Fibroblast of lung (primary cell): ENCODE results near the gene MYOZ3. TPM values are rescaled to one million over a fixed set of nuclear protein-coding genes. Genes with fewer than 3 reads are reported as not detected.

Experiments used
- DNase-seq, 2 donors: peaks; one replicate each; pipeline versions ENCODE4 v3.0.0 to v3.0.0-alpha.2; 2010; ENCODE audit warnings: low read depth in 2 of 2
- H2AFZ ChIP-seq: 2 replicates; pipeline ENCODE4 v1.5.1; 2012; ENCODE audit warnings: low read length, control low read depth, inconsistent platforms
- H3K27ac ChIP-seq: 2 replicates; pipeline ENCODE4 v1.5.1; 2011; ENCODE audit warnings: low read length, control low read depth; ENCODE audit not compliant: insufficient read depth
- H3K27me3 ChIP-seq: 2 replicates; pipeline ENCODE4 v1.5.1; 2011; ENCODE audit warnings: mild to moderate bottlenecking, low read length; ENCODE audit not compliant: control insufficient read depth, insufficient read depth
- H3K36me3 ChIP-seq: 2 replicates; pipeline ENCODE4 v1.5.1; 2011; ENCODE audit warnings: low read length; ENCODE audit not compliant: control insufficient read depth, insufficient read depth
- H3K4me1 ChIP-seq: 2 replicates; pipeline ENCODE4 v1.5.1; 2011; ENCODE audit warnings: low read length; ENCODE audit not compliant: control insufficient read depth, insufficient read depth; ENCODE audit errors: extremely low read depth
- H3K4me2 ChIP-seq: 2 replicates; pipeline ENCODE4 v1.5.1; 2011; ENCODE audit warnings: low read length, control low read depth; ENCODE audit not compliant: insufficient read depth; ENCODE audit errors: extremely low read depth
- H3K4me3 ChIP-seq, 4 experiments: fragments of 200-600 bp in 1 of 4; sonication (generic) in 1 of 4; replicated peaks in 1 of 4; 2 replicates each; pipeline ENCODE4 v1.5.1; 2011 to 2016; ENCODE audit warnings: low read length in 4 of 4, low read depth in 3 of 4, mild to moderate bottlenecking in 3 of 4, control low read depth in 2 of 4, inconsistent platforms in 1 of 4, mixed read lengths in 1 of 4; ENCODE audit not compliant: insufficient read depth in 1 of 4; ENCODE audit errors: control extremely low read depth in 1 of 4
- H3K79me2 ChIP-seq: 2 replicates; pipeline ENCODE4 v1.5.1; 2012; ENCODE audit warnings: mild to moderate bottlenecking, low read length, inconsistent platforms; ENCODE audit not compliant: control insufficient read depth, insufficient read depth
- H3K9ac ChIP-seq: 2 replicates; pipeline ENCODE4 v1.5.1; 2011; ENCODE audit warnings: mild to moderate bottlenecking, low read length, control low read depth; ENCODE audit not compliant: insufficient read depth
- H3K9me3 ChIP-seq: 2 replicates; pipeline ENCODE4 v1.5.1; 2012; ENCODE audit warnings: low read depth, low read length; ENCODE audit not compliant: control insufficient read depth, insufficient read depth
- H4K20me1 ChIP-seq: 2 replicates; pipeline ENCODE4 v1.5.1; 2011; ENCODE audit warnings: low read length; ENCODE audit not compliant: control insufficient read depth, insufficient read depth; ENCODE audit errors: extremely low read depth
- CTCF ChIP-seq, 2 donors: IDR thresholded peaks in 1 of 2; conservative IDR thresholded peaks in 1 of 2; 1 replicate in 1 of 2; 2 replicates in 1 of 2; pipeline ENCODE4 v1.5.1; 2011 to 2012; ENCODE audit warnings: low read length in 2 of 2, control low read depth in 1 of 2, inconsistent platforms in 1 of 2, low read depth in 1 of 2, mild to moderate bottlenecking in 1 of 2
- EZH2 ChIP-seq: IDR thresholded peaks from 2 replicates; pipeline ENCODE4 v1.5.1; 2012; ENCODE audit warnings: low read length, control low read depth, mild to moderate bottlenecking; ENCODE audit errors: missing control alignments
- polyA plus RNA-seq, 2 donors: library from polyadenylated mRNA; depleted of rRNA in 1 of 2; stranded (reverse) in 1 of 2; unstranded in 1 of 2; fragments of >200 nt; gene quantifications; 2 replicates each; pipeline ENCODE4 v1.2.1, GENCODE V29; 2011 to 2012; ENCODE audit warnings: missing spikeins in 1 of 2
- total RNA-seq: library from RNA; depleted of rRNA; stranded (reverse); fragments of >200 nt; gene quantifications from 2 replicates; pipeline ENCODE4 v1.2.1, GENCODE V29; 2014

The MYOZ3 gene
- total and polyA plus RNA-seq, 2 donors (not counting 1 experiment from before 2014, with no cell fraction given), result 0.14 to 0.33 TPM

GRCh38 chr5:150662731-150663516, 1.9 kb downstream of the MYOZ3 start:
- Histone ChIP-seq H3K27me3 (peaks cover 15% of the 10 kb centered on the region), H3K36me3 (no peaks in the 10 kb centered on the region), H3K79me2 (no peaks in the 10 kb centered on the region), H3K4me1 (no peaks in the 10 kb centered on the region), H3K9ac (no peak overlapping the region), H3K9me3 (no peaks in the 10 kb centered on the region), H3K27ac (no peak overlapping the region), H4K20me1 (no peaks in the 10 kb centered on the region), H3K4me3 (no peak overlapping the region), H2AFZ (no peak overlapping the region), H3K4me2 (no peak overlapping the region)
- DNase-seq, result no peak
- TF ChIP-seq CTCF (conservative IDR thresholded peaks at IDR 0.05 in 1 of 2, IDR thresholded peaks at IDR 0.05 in 1 of 2; ENCODE audit: low read depth in 1 of 2, low read length in 2 of 2) (no peak), EZH2 (no peak)

DNA sequence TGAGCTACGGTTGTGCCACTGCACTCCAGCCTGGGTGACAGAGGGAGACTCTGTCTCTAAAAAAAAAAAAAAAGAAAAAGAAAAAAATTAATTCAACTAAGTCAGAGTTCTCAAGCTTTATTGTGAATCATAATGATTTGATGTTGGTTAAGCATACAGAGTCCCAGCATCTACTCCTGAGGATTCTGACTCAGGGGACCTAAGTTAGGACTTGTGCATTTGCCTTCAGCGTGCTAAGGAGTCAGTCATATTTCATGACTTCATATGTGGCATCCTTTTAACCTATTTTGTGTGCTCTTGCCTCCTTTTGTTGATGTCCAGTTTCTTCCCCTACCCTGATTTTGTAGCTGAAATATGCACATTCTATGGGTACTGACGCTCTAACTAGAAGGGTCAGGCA, 2.9 kb downstream of the MYOZ3 start:
- TF ChIP-seq EZH2, result no peak
- no peak for TF ChIP-seq CTCF (conservative IDR thresholded peaks at IDR 0.05 in 1 of 2, IDR thresholded peaks at IDR 0.05 in 1 of 2; ENCODE audit: low read depth in 1 of 2, low read length in 2 of 2)
- H3K4me3 ChIP-seq, result no peak overlapping the region
- H2AFZ ChIP-seq, result no peak overlapping the region
- no peak overlapping the region for H3K27ac ChIP-seq
- no peak overlapping the region for H3K9ac ChIP-seq
- H3K4me1 ChIP-seq, result no peaks in the 10 kb centered on the region
- peaks cover 15% of the 10 kb centered on the region for H3K27me3 ChIP-seq
- no peaks in the 10 kb centered on the region for H4K20me1 ChIP-seq
- no peak overlapping the region for H3K4me2 ChIP-seq
- no peaks in the 10 kb centered on the region for H3K36me3 ChIP-seq
- DNase-seq, result no peak
- no peaks in the 10 kb centered on the region for H3K79me2 ChIP-seq
- no peaks in the 10 kb centered on the region for H3K9me3 ChIP-seq

- Histone ChIP-seq H3K4me2 (no peak overlapping the region), H4K20me1 (no peaks in the 10 kb centered on the region), H2AFZ (no peak overlapping the region), H3K4me3 (no peak overlapping the region), H3K79me2 (no peaks in the 10 kb centered on the region), H3K27ac (no peak overlapping the region), H3K9ac (no peak overlapping the region), H3K4me1 (no peaks in the 10 kb centered on the region), H3K36me3 (no peaks in the 10 kb centered on the region), H3K9me3 (no peaks in the 10 kb centered on the region), H3K27me3 (peaks cover 15% of the 10 kb centered on the region)
- DNase-seq, result peak in 1 of 2 donors; percentile 40
- no peak for TF ChIP-seq CTCF (conservative IDR thresholded peaks at IDR 0.05 in 1 of 2, IDR thresholded peaks at IDR 0.05 in 1 of 2; ENCODE audit: low read depth in 1 of 2, low read length in 2 of 2)
- no peak for TF ChIP-seq EZH2
Observed at GRCh38 chr5:150665044-150665443, 4.0 kb downstream of the MYOZ3 start.
